Activated gamma-delta T cell treated with anti-CD3 and anti-CD28 coated beads, Interleukin-2, amount 50 U/mL, for 16 hours (primary cell): ENCODE measurements around the gene CHRD.

Source experiments
- DNase-seq: peaks from one replicate; pipeline ENCODE4 v3.0.0-alpha.2; 2020; ENCODE audit warnings: low read depth

CHRD gene

GRCh38 chr3:184360929-184361531 lies 18.8 kb upstream of the CHRD start:
- DNase-seq = no peak

- no peak for DNase-seq
Measured at GRCh38 chr3:184361532-184361931, 18.3 kb upstream of the CHRD start, which contains the start of the genes CLCN2 and POLR2H. Gene CLCN2, minus strand, starts transcription at chr3:184361605. Its CDS starts 126 bp downstream, at chr3:184361479. Gene POLR2H, plus strand, starts transcription at chr3:184361710. Its CDS starts 1,783 bp downstream, at chr3:184363493.

GRCh38 chr3:184361932-184362667 lies 17.8 kb upstream of the CHRD start:
- DNase-seq = no peak

GRCh38 chr3:184362668-184363546 lies 16.9 kb upstream of the CHRD start:
- peak; percentile 92 for DNase-seq

GRCh38 chr3:184366619-184367289 lies 13.1 kb upstream of the CHRD start:
- no peak for DNase-seq

- no peak for DNase-seq
Measured at GRCh38 chr3:184368116-184368515, 11.7 kb upstream of the CHRD start.

- DNase-seq = no peak
Measured at GRCh38 chr3:184368586-184369183, 11.2 kb upstream of the CHRD start.

- peak; percentile 28 for DNase-seq
Measured at GRCh38 chr3:184371570-184372018, 8.3 kb upstream of the CHRD start.

GRCh38 chr3:184372296-184372821 lies 7.5 kb upstream of the CHRD start:
- DNase-seq = no peak

- DNase-seq = no peak
Measured at GRCh38 chr3:184372911-184373310, 6.9 kb upstream of the CHRD start.

GRCh38 chr3:184373422-184373821 lies 6.4 kb upstream of the CHRD start:
- DNase-seq = no peak

- no peak for DNase-seq
Measured at GRCh38 chr3:184375747-184376461, 4.0 kb upstream of the CHRD start.

- DNase-seq = no peak
Measured at GRCh38 chr3:184377374-184377773, 2.5 kb upstream of the CHRD start.

GRCh38 chr3:184377882-184378445 lies 1.9 kb upstream of the CHRD start, which contains the start of gene THPO:
Gene THPO, minus strand, starts transcription at chr3:184378207. Its CDS starts 1,948 bp downstream, at chr3:184376259.
- DNase-seq = no peak

GRCh38 chr3:184378651-184379357 lies 1.1 kb upstream of the CHRD start:
- DNase-seq = no peak

- no peak for DNase-seq
Measured at GRCh38 chr3:184380185-184380626, 352 bp downstream of the CHRD start.

GRCh38 chr3:184380627-184381260 lies 890 bp downstream of the CHRD start:
- no peak for DNase-seq

GRCh38 chr3:184381261-184382224 lies 1.7 kb downstream of the CHRD start:
- DNase-seq = no peak
